Endothelial cell of umbilical vein (primary cell): ENCODE results near the gene ARF5.

Source experiments
- EZH2 ChIP-seq: IDR thresholded peaks from 2 replicates; pipeline ENCODE4 v1.6.1; 2012; ENCODE audit warnings: borderline replicate concordance, low read depth, mild to moderate bottlenecking, moderate library complexity, low read length, inconsistent platforms; ENCODE audit not compliant: severe bottlenecking
- FOS ChIP-seq: IDR thresholded peaks from 2 replicates; pipeline ENCODE4 v1.6.1; 2011; ENCODE audit warnings: mild to moderate bottlenecking, low read length, moderate library complexity, borderline replicate concordance; ENCODE audit not compliant: insufficient read depth
- GATA2 ChIP-seq: IDR thresholded peaks from 2 replicates; pipeline ENCODE4 v1.7.0; 2011; ENCODE audit warnings: low read depth, mild to moderate bottlenecking, moderate library complexity, mixed read lengths, low read length; ENCODE audit not compliant: insufficient read length, insufficient read depth
- JUN ChIP-seq: IDR thresholded peaks from 2 replicates; pipeline ENCODE4 v1.6.1; 2011; ENCODE audit warnings: borderline replicate concordance, low read depth; ENCODE audit not compliant: insufficient read length, insufficient read depth
- POLR2A ChIP-seq: IDR thresholded peaks from 2 replicates; pipeline ENCODE4 v1.6.1; 2012; ENCODE audit warnings: low read depth, mild to moderate bottlenecking, control low read depth, low read length
- POLR2AphosphoS5 ChIP-seq: IDR thresholded peaks from 2 replicates; pipeline ENCODE4 v1.6.1; 2012; ENCODE audit warnings: low read depth, mild to moderate bottlenecking, control low read depth, low read length, moderate library complexity; ENCODE audit not compliant: insufficient read depth
- TF ChIP-seq, protein P1 (sequence below), 2 donors: IDR thresholded peaks; 1 replicate in 1 of 2; 2 replicates in 1 of 2; pipeline ENCODE4 v1.5.1; 2011; ENCODE audit warnings: low read length in 2 of 2, mild to moderate bottlenecking in 2 of 2, moderate library complexity in 2 of 2, control low read depth in 1 of 2, inconsistent platforms in 1 of 2, low read depth in 1 of 2; ENCODE audit not compliant: insufficient read depth in 1 of 2; ENCODE audit errors: extremely low read depth in 1 of 2
- TF ChIP-seq, protein P2 (sequence below): IDR thresholded peaks from 2 replicates; pipeline ENCODE4 v1.6.1; 2011; ENCODE audit not compliant: insufficient read depth, insufficient read length

DNA sequence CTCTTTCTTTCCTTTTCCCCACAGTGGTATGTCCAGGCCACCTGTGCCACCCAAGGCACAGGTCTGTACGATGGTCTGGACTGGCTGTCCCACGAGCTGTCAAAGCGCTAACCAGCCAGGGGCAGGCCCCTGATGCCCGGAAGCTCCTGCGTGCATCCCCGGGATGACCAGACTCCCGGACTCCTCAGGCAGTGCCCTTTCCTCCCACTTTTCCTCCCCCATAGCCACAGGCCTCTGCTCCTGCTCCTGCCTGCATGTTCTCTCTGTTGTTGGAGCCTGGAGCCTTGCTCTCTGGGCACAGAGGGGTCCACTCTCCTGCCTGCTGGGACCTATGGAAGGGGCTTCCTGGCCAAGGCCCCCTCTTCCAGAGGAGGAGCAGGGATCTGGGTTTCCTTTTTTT, 3.0 kb downstream of the ARF5 start:
- TF ChIP-seq, protein P1, sequence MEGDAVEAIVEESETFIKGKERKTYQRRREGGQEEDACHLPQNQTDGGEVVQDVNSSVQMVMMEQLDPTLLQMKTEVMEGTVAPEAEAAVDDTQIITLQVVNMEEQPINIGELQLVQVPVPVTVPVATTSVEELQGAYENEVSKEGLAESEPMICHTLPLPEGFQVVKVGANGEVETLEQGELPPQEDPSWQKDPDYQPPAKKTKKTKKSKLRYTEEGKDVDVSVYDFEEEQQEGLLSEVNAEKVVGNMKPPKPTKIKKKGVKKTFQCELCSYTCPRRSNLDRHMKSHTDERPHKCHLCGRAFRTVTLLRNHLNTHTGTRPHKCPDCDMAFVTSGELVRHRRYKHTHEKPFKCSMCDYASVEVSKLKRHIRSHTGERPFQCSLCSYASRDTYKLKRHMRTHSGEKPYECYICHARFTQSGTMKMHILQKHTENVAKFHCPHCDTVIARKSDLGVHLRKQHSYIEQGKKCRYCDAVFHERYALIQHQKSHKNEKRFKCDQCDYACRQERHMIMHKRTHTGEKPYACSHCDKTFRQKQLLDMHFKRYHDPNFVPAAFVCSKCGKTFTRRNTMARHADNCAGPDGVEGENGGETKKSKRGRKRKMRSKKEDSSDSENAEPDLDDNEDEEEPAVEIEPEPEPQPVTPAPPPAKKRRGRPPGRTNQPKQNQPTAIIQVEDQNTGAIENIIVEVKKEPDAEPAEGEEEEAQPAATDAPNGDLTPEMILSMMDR (IDR thresholded peaks at IDR 0.05; ENCODE audit: extremely low read depth in 1 of 2, insufficient read depth in 1 of 2, low read depth in 1 of 2, low read length in 2 of 2): no peak
- TF ChIP-seq GATA2: no peak
- no peak for TF ChIP-seq POLR2AphosphoS5
- TF ChIP-seq JUN: no peak
- TF ChIP-seq, protein P2, sequence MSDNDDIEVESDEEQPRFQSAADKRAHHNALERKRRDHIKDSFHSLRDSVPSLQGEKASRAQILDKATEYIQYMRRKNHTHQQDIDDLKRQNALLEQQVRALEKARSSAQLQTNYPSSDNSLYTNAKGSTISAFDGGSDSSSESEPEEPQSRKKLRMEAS: no peak
- TF ChIP-seq POLR2A: no peak
- no peak for TF ChIP-seq FOS
- no peak for TF ChIP-seq EZH2
